WI38 (cell line): ENCODE results near the gene PADI6.

Source experiments
- H3K4me3 ChIP-seq: 2 replicates; pipeline ENCODE4 v1.5.1; 2011; ENCODE audit warnings: low read depth, mild to moderate bottlenecking, control low read depth, low read length
- TF ChIP-seq, protein P1 (sequence below): IDR thresholded peaks from 2 replicates; pipeline ENCODE4 v1.5.1; 2012; ENCODE audit warnings: low read depth, mild to moderate bottlenecking, control low read depth, low read length

PADI6 gene

DNA sequence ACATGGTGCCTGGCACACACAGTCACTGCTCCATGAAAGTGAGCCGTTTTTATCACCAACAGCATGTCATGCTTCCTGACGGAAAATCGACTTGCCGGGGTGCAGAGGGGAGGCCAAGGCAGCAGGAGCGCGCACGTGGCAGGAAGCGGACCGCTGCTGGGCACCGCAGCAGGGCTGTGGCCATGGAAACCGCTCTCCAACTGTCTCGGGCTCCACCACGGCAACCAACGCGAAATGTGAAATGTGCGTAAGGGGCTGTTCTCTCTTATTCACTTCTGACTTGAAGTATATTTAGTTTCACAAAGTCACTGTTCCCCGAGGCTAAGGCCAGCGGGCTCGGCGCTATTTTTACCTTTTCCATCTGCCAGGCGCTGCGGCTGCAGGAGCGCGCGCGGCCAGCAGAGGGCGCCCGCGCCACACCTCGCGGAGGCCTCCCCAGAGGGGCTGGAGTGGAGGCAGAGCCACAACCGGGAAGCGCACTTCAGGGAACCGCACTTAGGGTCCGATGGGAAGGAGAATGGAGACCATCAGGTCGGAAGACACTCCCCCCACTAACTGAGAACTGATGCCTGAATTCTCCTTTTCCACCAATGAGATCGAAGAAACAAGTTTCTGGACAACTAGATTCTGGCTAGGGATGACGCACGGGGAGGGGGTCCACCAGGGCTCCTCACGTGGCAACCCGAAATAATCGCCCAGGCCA is 47.8 kb downstream of the PADI6 start:
- no peak overlapping the region for H3K4me3 ChIP-seq
- TF ChIP-seq, protein P1, sequence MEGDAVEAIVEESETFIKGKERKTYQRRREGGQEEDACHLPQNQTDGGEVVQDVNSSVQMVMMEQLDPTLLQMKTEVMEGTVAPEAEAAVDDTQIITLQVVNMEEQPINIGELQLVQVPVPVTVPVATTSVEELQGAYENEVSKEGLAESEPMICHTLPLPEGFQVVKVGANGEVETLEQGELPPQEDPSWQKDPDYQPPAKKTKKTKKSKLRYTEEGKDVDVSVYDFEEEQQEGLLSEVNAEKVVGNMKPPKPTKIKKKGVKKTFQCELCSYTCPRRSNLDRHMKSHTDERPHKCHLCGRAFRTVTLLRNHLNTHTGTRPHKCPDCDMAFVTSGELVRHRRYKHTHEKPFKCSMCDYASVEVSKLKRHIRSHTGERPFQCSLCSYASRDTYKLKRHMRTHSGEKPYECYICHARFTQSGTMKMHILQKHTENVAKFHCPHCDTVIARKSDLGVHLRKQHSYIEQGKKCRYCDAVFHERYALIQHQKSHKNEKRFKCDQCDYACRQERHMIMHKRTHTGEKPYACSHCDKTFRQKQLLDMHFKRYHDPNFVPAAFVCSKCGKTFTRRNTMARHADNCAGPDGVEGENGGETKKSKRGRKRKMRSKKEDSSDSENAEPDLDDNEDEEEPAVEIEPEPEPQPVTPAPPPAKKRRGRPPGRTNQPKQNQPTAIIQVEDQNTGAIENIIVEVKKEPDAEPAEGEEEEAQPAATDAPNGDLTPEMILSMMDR = peak; percentile 94

GRCh38 chr1:17420391-17420918 is 48.5 kb downstream of the PADI6 start:
- TF ChIP-seq, protein P1 = no peak
- no peak overlapping the region for H3K4me3 ChIP-seq

- TF ChIP-seq, protein P1 = no peak
- H3K4me3 ChIP-seq = no peak overlapping the region
These were observed 50.5 kb downstream of the PADI6 start for GRCh38 chr1:17422461-17422860.

DNA sequence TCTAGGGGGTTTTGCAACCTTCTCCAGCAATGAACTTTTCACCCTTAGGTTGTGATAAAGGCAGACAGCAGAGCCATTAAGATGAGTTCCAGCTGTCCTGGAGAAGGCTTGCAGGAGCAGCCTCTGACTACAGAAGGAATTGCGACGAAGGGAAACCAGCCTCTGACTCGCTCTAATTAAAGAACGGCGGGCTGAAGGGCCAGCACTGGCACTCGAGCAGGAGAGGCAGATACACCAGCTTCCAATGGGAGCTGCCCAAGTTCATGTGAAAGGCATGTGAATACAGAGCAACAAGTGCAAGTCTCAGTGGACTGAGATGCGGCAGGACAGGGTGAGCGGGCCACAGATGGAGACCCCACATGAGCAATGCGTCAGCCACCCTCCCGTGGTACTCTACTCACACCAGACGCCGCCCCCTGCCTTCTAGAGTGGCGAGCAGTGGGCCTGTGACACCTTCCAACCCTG is 51.8 kb downstream of the PADI6 start:
- TF ChIP-seq, protein P1 = no peak
- H3K4me3 ChIP-seq = no peak overlapping the region

DNA sequence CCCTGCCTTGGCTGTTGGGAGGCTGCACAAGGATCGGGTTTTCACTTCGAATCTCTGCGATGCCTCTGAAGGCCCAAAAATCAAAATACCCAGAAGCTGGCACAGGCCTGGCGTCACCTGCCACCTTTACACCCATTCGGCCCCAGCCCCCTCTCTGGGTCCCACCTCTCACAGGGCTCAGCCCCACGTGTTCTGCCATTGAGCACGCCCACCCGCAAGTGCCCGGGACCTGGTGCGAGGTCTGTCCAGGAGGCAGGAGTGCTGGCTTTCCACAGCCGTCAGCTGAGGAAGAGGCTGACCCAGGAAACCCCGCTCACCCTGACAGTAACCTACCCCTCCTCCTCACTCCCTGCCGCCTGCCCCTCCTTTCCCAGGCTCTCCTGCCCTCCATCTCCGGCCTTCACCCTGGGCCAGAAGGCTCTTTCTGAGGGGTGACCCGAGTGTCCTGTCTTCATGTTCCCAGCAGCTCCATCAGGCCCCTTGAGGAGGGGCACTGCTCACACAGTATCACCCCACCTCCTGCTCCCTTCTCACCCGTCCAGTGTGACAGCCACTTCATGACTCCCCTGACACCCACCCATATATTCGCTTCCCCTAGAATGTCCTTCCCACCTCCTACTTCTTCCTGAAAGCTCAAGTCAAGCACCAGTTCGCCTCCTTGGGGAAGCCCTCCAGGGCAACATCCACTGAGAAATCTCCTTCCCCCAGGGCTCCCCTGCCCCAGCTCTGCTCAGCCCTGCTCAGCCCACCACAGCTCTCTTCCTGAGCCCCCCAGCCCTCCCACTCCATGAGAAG is 54.0 kb downstream of the PADI6 start:
- TF ChIP-seq, protein P1 = no peak
- H3K4me3 ChIP-seq = no peak overlapping the region

DNA sequence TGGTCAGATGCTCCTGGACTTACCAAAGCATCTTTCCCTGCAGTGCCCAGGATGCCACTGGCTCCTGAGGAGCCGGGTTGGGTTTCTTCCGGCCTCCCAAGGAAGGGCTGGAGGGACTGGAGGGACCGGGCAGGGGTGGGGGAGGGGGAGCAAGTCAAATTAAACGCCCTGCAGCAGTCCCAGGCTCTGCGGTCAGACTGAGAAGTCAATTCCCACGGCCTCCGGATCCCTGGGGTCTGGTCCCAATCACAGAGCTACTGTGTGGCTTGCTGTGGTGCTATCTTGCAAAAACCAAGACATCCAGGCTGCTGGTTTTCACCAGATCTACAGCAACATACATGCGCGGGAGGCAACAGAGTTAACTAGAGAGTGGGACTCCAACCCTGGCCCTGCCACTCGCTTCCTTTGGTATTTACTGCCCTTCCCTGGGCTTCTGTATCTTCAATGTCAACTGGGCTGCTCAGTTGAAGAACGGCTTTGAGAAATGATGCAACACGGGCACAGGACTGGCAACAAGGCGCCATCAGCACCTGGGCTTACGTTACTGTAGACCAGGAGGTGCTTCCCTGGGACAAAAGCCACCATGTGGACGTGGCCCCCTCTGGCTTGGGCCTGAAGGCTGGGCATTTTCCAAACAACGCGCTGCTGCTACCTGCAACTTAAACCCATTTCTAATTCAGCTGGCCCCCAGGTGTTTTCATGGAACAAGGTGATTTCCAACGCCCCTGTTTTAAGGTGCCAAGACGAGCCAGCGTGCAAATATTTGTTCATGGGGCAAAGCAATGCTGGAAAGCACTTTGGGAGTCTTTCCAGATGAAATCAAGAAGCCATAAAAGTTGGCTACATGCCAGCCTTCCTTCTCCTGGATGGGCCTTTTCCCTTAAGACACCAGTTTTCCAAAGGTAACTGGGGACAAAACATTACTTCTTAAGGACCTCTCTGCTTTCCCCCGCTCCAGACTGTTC is 56.0 kb downstream of the PADI6 start:
- TF ChIP-seq, protein P1 = no peak
- no peak overlapping the region for H3K4me3 ChIP-seq
